ENCODE results near the gene OR14C36.

DNA sequence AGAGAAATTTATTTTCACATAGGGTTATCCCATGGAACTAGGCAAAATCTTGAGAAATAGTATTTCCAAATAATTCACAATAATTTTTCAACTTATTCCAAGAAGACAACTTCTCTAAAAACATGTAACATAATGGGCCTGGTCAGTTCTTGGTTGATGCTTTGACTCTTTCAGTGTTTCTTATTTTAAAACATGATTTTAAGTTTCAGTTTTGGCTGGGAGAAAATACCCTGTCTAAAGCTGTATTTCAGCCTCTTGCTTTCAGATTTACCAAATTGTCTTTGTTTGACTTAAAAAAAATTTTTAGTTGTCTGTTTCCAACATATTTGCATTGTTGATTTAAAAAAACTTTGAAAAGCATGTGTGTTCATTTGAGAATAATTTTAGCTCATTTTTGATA is 18.0 kb downstream of the OR14C36 start:
- no peak for TF ChIP-seq ZNF75D (CRISPR knock-in tag; IDR thresholded peaks at IDR 0.05; ENCODE audit: borderline replicate concordance)
- no peak for TF ChIP-seq PHF8 (CRISPR knock-in tag; IDR thresholded peaks at IDR 0.05)
- no peak for TF ChIP-seq ZNF776 (CRISPR knock-in tag; IDR thresholded peaks at IDR 0.05)
- TF ChIP-seq, protein P1, sequence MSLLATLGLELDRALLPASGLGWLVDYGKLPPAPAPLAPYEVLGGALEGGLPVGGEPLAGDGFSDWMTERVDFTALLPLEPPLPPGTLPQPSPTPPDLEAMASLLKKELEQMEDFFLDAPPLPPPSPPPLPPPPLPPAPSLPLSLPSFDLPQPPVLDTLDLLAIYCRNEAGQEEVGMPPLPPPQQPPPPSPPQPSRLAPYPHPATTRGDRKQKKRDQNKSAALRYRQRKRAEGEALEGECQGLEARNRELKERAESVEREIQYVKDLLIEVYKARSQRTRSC (CRISPR knock-in tag; IDR thresholded peaks at IDR 0.05; ENCODE audit: low read depth), result no peak
- no peak for TF ChIP-seq ZNF33B (CRISPR knock-in tag; IDR thresholded peaks at IDR 0.05)
- no peak for TF ChIP-seq SRF (IDR thresholded peaks at IDR 0.05; ENCODE audit: low read depth, low read length)
- TF ChIP-seq EHMT2 (IDR thresholded peaks at IDR 0.05; ENCODE audit: borderline replicate concordance, low read depth, low read length), result no peak
